K562 (cell line): ENCODE measurements around the gene SLC6A6. TPM values are rescaled to one million over a fixed set of nuclear protein-coding genes. Genes with fewer than 3 reads are reported as not detected.

Experiments
- CEBPB ChIP-seq: fragments of 450-650 bp; IDR thresholded peaks from 2 replicates; pipeline ENCODE4 v1.6.1; 2016; ENCODE audit warnings: missing genetic modification characterization, missing compliant biosample characterization
- COPS2 ChIP-seq: fragments of 450-650 bp; conservative IDR thresholded peaks from 2 replicates; pipeline ENCODE4 v1.6.1; 2016; ENCODE audit warnings: mild to moderate bottlenecking, moderate library complexity
- DDX20 ChIP-seq: fragments of 450-650 bp; IDR thresholded peaks from 2 replicates; pipeline ENCODE4 v1.6.1; 2016; ENCODE audit warnings: missing genetic modification characterization, low read depth, mild to moderate bottlenecking, missing compliant biosample characterization, moderate library complexity
- HDAC2 ChIP-seq: fragments of 450-650 bp; IDR thresholded peaks from 2 replicates; pipeline ENCODE4 v1.6.1; 2016; ENCODE audit warnings: mild to moderate bottlenecking
- HDAC8 ChIP-seq: fragments of 450-650 bp; IDR thresholded peaks from 2 replicates; pipeline ENCODE4 v1.6.1; 2016; ENCODE audit warnings: mild to moderate bottlenecking, missing genetic modification characterization, moderate library complexity, missing compliant biosample characterization
- LCOR ChIP-seq: sonication (generic); formaldehyde crosslinking; IDR thresholded peaks from 2 replicates; pipeline ENCODE4 v1.8.0; 2022; ENCODE audit warnings: mild to moderate bottlenecking, missing genetic modification reagents
- NCOA4 ChIP-seq: fragments of 450-650 bp; IDR thresholded peaks from 2 replicates; pipeline ENCODE4 v1.6.1; 2018; ENCODE audit warnings: mild to moderate bottlenecking; ENCODE audit not compliant: partially characterized antibody
- PHF20 ChIP-seq: fragments of 450-650 bp; IDR thresholded peaks from 2 replicates; pipeline ENCODE4 v1.6.1; 2018; ENCODE audit not compliant: partially characterized antibody
- PTRF ChIP-seq: fragments of 450-650 bp; IDR thresholded peaks from 2 replicates; pipeline ENCODE4 v1.6.1; 2016; ENCODE audit warnings: mild to moderate bottlenecking, missing genetic modification characterization, missing compliant biosample characterization
- SMAD2 ChIP-seq: fragments of 150-350 bp; IDR thresholded peaks from 2 replicates; pipeline ENCODE4 v1.6.1; 2014; ENCODE audit warnings: low read depth, mild to moderate bottlenecking, low read length
- SMARCA5 ChIP-seq: fragments of 450-650 bp; IDR thresholded peaks from 2 replicates; pipeline ENCODE4 v1.6.1; 2016
- TAL1 ChIP-seq: fragments of 450-650 bp; IDR thresholded peaks from 2 replicates; pipeline ENCODE4 v1.6.1; 2016; ENCODE audit warnings: mild to moderate bottlenecking
- TRIM24 ChIP-seq, 2 experiments: fragments of 450-650 bp; IDR thresholded peaks; 2 replicates each; pipeline ENCODE4 v1.6.1; 2016
- ZC3H4 ChIP-seq: sonication (generic); formaldehyde crosslinking; IDR thresholded peaks from 2 replicates; pipeline ENCODE4 v1.9.0; 2021; ENCODE audit warnings: missing genetic modification reagents, borderline replicate concordance
- ZNF165 ChIP-seq: fragments of 250-450 bp; sonication (Bioruptor Pico); IDR thresholded peaks from 2 replicates; pipeline ENCODE4 v1.4.0; 2020; ENCODE audit warnings: borderline replicate concordance
- ZNF224 ChIP-seq: sonication (generic); formaldehyde crosslinking; IDR thresholded peaks from 2 replicates; pipeline ENCODE4 v1.8.0; 2022; ENCODE audit warnings: mild to moderate bottlenecking, missing genetic modification reagents
- ZNF668 ChIP-seq: fragments of 250-450 bp; sonication (Bioruptor Pico); IDR thresholded peaks from 2 replicates; pipeline ENCODE4 v1.8.0; 2022; ENCODE audit warnings: mild to moderate bottlenecking, inconsistent platforms
- polyA plus RNA-seq, 8 experiments: library from polyadenylated mRNA; depleted of rRNA in 4 of 8; stranded (reverse) in 5 of 8; unstranded in 3 of 8; fragments of >200 nt; fragmentation: Nextera tagmentation in 2 of 8; fragmentation: Illumina TruSeq in 1 of 8; extraction: Ambion mirVana in 2 of 8; extraction: Trizol in 1 of 8; gene quantifications; 2 replicates each; pipeline versions ENCODE4 v1.2.1 to v1.2.3, GENCODE V29; 2011 to 2014; ENCODE audit warnings: inconsistent platforms in 1 of 8, missing spikeins in 1 of 8
- total RNA-seq, 7 experiments: library from RNA; depleted of rRNA in 6 of 7; stranded (reverse); fragments of >200 nt in 6 of 7; fragmentation: Illumina TruSeq in 2 of 7; extraction: Trizol in 2 of 7; gene quantifications; 2 replicates each; pipeline versions ENCODE4 v1.2.1 to v1.2.3, GENCODE V29; 2011 to 2021; ENCODE audit warnings: low replicate concordance in 1 of 7
- TF ChIP-seq, protein P1 (sequence below), 2 experiments: IDR thresholded peaks in 1 of 2; conservative IDR thresholded peaks in 1 of 2; 2 replicates each; pipeline ENCODE4 v1.6.1; 2016; ENCODE audit warnings: low read depth in 2 of 2, mild to moderate bottlenecking in 1 of 2, missing compliant biosample characterization in 1 of 2, missing genetic modification characterization in 1 of 2, moderate library complexity in 1 of 2
- TF ChIP-seq, protein P2 (sequence below), 3 experiments: fragments of 200-800 bp in 1 of 3; sonication (Bioruptor generic) in 1 of 3; sonication (generic) in 1 of 3; formaldehyde crosslinking in 1 of 3; IDR thresholded peaks; 2 replicates each; pipeline versions ENCODE4 v1.6.1 to v1.8.0; 2016 to 2022; ENCODE audit warnings: mild to moderate bottlenecking in 2 of 3, missing compliant biosample characterization in 2 of 3, missing genetic modification characterization in 2 of 3, missing genetic modification reagents in 1 of 3
- TF ChIP-seq, protein P3 (sequence below): fragments of 250-450 bp; sonication (Bioruptor Pico); IDR thresholded peaks from 2 replicates; pipeline ENCODE4 v1.8.0; 2021; ENCODE audit warnings: moderate library complexity, mild to moderate bottlenecking, inconsistent platforms
- TF ChIP-seq, protein P4 (sequence below): fragments of 450-650 bp; IDR thresholded peaks from 2 replicates; pipeline ENCODE4 v1.6.1; 2018; ENCODE audit warnings: mild to moderate bottlenecking, low read depth; ENCODE audit not compliant: partially characterized antibody

SLC6A6 gene
- total and polyA plus RNA-seq, 9 of the 15 experiments (the other 6 are each of a cell fraction or from before 2014, with no cell fraction given): 12.3 to 203 (median 93.2) TPM

DNA sequence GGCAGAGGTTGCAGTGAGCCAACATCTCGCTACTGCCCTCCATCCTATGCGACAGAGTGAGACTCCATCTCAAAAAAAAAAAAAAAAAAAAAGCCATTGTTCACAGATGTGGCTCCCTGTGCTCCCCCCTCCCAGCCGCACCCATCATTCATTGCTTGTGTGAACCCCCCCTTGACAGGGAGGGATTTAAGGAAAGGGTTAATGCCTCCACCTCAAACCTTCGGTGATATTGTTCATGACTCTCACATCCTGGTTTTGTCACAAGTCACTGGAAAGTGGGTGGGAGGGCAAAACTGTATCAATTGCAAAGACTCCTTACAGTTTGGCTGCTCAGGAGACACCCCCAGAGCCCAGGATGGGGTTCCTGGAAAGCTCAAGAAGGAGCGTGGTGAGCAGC is 7.7 kb downstream of the SLC6A6 start (continued):
- TF ChIP-seq, protein P1, sequence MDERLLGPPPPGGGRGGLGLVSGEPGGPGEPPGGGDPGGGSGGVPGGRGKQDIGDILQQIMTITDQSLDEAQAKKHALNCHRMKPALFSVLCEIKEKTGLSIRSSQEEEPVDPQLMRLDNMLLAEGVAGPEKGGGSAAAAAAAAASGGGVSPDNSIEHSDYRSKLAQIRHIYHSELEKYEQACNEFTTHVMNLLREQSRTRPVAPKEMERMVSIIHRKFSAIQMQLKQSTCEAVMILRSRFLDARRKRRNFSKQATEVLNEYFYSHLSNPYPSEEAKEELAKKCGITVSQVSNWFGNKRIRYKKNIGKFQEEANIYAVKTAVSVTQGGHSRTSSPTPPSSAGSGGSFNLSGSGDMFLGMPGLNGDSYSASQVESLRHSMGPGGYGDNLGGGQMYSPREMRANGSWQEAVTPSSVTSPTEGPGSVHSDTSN (CRISPR knock-in tag; IDR thresholded peaks at IDR 0.05; ENCODE audit: low read depth): no peak
- TF ChIP-seq, protein P1 (tag; conservative IDR thresholded peaks at IDR 0.05; ENCODE audit: low read depth): peak; percentile 34; the same call in 1 of the 2 replicates
- TF ChIP-seq TAL1 (no peak), ZNF224 (CRISPR knock-in tag) (no peak), NCOA4 (peak; percentile 61), ZC3H4 (no peak), HDAC2 (no peak), SMARCA5 (0 out of 2 replicates have a peak, but pooled peaks have one; percentile 28), COPS2 (no peak), HDAC8 (tag) (peak; percentile 59; the same call in 1 of the 2 replicates), PTRF (tag) (peak; percentile 44; the same call in 1 of the 2 replicates), ZNF668 (CRISPR knock-in tag) (no peak), LCOR (CRISPR knock-in tag) (0 out of 2 replicates have a peak, but pooled peaks have one; percentile 18), ZNF165 (CRISPR knock-in tag) (0 out of 2 replicates have a peak, but pooled peaks have one; percentile 72), TRIM24 (IDR thresholded peaks at IDR 0.05) (no peak), PHF20 (no peak), SMAD2 (no peak), CEBPB (tag) (no peak), DDX20 (tag) (0 out of 2 replicates have a peak, but pooled peaks have one; percentile 15)
- TF ChIP-seq, protein P2, sequence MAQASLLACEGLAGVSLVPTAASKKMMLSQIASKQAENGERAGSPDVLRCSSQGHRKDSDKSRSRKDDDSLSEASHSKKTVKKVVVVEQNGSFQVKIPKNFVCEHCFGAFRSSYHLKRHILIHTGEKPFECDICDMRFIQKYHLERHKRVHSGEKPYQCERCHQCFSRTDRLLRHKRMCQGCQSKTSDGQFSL (CRISPR knock-in tag; IDR thresholded peaks at IDR 0.05): no peak
- TF ChIP-seq, protein P2 (tag; IDR thresholded peaks at IDR 0.05): 0 out of 4 replicates have a peak, but pooled peaks of 1 of the 2 experiments have one; percentile 65
- TF ChIP-seq, protein P3, sequence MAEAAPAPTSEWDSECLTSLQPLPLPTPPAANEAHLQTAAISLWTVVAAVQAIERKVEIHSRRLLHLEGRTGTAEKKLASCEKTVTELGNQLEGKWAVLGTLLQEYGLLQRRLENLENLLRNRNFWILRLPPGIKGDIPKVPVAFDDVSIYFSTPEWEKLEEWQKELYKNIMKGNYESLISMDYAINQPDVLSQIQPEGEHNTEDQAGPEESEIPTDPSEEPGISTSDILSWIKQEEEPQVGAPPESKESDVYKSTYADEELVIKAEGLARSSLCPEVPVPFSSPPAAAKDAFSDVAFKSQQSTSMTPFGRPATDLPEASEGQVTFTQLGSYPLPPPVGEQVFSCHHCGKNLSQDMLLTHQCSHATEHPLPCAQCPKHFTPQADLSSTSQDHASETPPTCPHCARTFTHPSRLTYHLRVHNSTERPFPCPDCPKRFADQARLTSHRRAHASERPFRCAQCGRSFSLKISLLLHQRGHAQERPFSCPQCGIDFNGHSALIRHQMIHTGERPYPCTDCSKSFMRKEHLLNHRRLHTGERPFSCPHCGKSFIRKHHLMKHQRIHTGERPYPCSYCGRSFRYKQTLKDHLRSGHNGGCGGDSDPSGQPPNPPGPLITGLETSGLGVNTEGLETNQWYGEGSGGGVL: 0 out of 2 replicates have a peak, but pooled peaks have one; percentile 24
- TF ChIP-seq, protein P4, sequence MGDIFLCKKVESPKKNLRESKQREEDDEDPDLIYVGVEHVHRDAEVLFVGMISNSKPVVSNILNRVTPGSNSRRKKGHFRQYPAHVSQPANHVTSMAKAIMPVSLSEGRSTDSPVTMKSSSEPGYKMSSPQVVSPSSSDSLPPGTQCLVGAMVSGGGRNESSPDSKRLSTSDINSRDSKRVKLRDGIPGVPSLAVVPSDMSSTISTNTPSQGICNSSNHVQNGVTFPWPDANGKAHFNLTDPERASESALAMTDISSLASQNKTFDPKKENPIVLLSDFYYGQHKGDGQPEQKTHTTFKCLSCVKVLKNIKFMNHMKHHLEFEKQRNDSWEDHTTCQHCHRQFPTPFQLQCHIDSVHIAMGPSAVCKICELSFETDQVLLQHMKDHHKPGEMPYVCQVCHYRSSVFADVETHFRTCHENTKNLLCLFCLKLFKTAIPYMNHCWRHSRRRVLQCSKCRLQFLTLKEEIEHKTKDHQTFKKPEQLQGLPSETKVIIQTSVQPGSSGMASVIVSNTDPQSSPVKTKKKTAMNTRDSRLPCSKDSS: peak; percentile 32
